Measurements from ENCODE around the gene ORC5. TPM values are rescaled to one million over a fixed set of nuclear protein-coding genes. Genes with fewer than 3 reads are reported as not detected.
"Not testable (repeated sequence)": the region's sequence is repeated elsewhere in the genome, so short reads cannot be mapped to it uniquely, and the experiment has no call there.

ORC5 gene
- total RNA-seq, 4 donors from 2014 or later: 4.3 to 21.6 (median 19.6) TPM

- WGBS, 2 donors: 79 to 81% methylated on average over 2 of the region's 2 CpGs
- intact Hi-C loops (cut with DNase I): no loop called here
- no peaks in the 10 kb centered on the region for H3K4me1 ChIP-seq
- no peak overlapping the region for H3K27ac ChIP-seq
- H3K27me3 ChIP-seq: no peaks in the 10 kb centered on the region
- peaks cover 0 to 96% (median 3%) of the 10 kb centered on the region in 3 donors for H3K36me3 ChIP-seq
- no peaks in the 10 kb centered on the region for H3K9me3 ChIP-seq
- TF ChIP-seq POLR2A (IDR thresholded peaks at IDR 0.05): no peak
- no peak for TF ChIP-seq CTCF (IDR thresholded peaks at IDR 0.05)
- DNase-seq: no peak
- no peak overlapping the region for H3K4me3 ChIP-seq
Measured at GRCh38 chr7:104196161-104196560, 11.7 kb downstream of the ORC5 start.

- no peak for DNase-seq
- TF ChIP-seq POLR2A (IDR thresholded peaks at IDR 0.05) (no peak), CTCF (IDR thresholded peaks at IDR 0.05) (no peak)
- Histone ChIP-seq H3K36me3 (peaks cover 0 to 89% (median 0%) of the 10 kb centered on the region in 3 donors), H3K9me3 (no peaks in the 10 kb centered on the region), H3K27ac (no peak overlapping the region), H3K4me1 (no peaks in the 10 kb centered on the region), H3K4me3 (no peak overlapping the region), H3K27me3 (no peaks in the 10 kb centered on the region)
- 96 to 100% methylated on average over 1 of the region's 1 CpG for WGBS, 2 donors
- intact Hi-C loops (cut with DNase I): no loop called here
Measured at GRCh38 chr7:104192434-104192833, 15.4 kb downstream of the ORC5 start.

GRCh38 chr7:104185346-104185745 lies 22.5 kb downstream of the ORC5 start:
- no peaks in the 10 kb centered on the region for H3K4me1 ChIP-seq
- no peaks in the 10 kb centered on the region for H3K27me3 ChIP-seq
- DNase-seq: no peak
- no peak overlapping the region for H3K27ac ChIP-seq
- no peaks in the 10 kb centered on the region for H3K9me3 ChIP-seq
- 43 to 48% methylated on average over 3 of the region's 3 CpGs for WGBS, 2 donors
- H3K4me3 ChIP-seq: no peak overlapping the region
- TF ChIP-seq CTCF (IDR thresholded peaks at IDR 0.05): no peak
- TF ChIP-seq POLR2A (IDR thresholded peaks at IDR 0.05): no peak
- peaks cover 0 to 90% (median 13%) of the 10 kb centered on the region in 3 donors for H3K36me3 ChIP-seq
- intact Hi-C loops (cut with DNase I): no loop called here

- no peak overlapping the region for H3K4me3 ChIP-seq
- WGBS, 2 donors: 91 to 93% methylated on average over 2 of the region's 2 CpGs
- no peaks in the 10 kb centered on the region for H3K27me3 ChIP-seq
- H3K4me1 ChIP-seq: no peaks in the 10 kb centered on the region
- no peak for TF ChIP-seq CTCF (IDR thresholded peaks at IDR 0.05)
- no peak for TF ChIP-seq POLR2A (IDR thresholded peaks at IDR 0.05)
- no peak overlapping the region for H3K27ac ChIP-seq
- no peak for DNase-seq
- peaks cover 0 to 4% (median 0%) of the 10 kb centered on the region in 3 donors for H3K9me3 ChIP-seq
- intact Hi-C loops (cut with DNase I): no loop called here
- peaks cover 0 to 65% (median 13%) of the 10 kb centered on the region in 3 donors for H3K36me3 ChIP-seq
Measured at GRCh38 chr7:104179178-104179577, 28.6 kb downstream of the ORC5 start.

GRCh38 chr7:104177565-104178083 lies 30.2 kb downstream of the ORC5 start:
- DNase-seq; H3K27ac ChIP-seq; intact Hi-C loops (cut with DNase I); H3K4me3 ChIP-seq; H3K9me3 ChIP-seq; H3K4me1 ChIP-seq; H3K27me3 ChIP-seq: not testable (repeated sequence)
- peaks cover 0 to 50% (median 0%) of the 10 kb centered on the region in 3 donors for H3K36me3 ChIP-seq
- 95 to 96% methylated on average over 6 of the region's 6 CpGs for WGBS, 2 donors

- intact Hi-C loops (cut with DNase I): no loop called here
- Histone ChIP-seq H3K27ac (no peak overlapping the region), H3K27me3 (no peaks in the 10 kb centered on the region), H3K36me3 (peaks cover 0 to 47% (median 0%) of the 10 kb centered on the region in 3 donors), H3K9me3 (peaks cover 0 to 4% (median 0%) of the 10 kb centered on the region in 3 donors), H3K4me3 (no peak overlapping the region), H3K4me1 (no peaks in the 10 kb centered on the region)
- TF ChIP-seq CTCF (IDR thresholded peaks at IDR 0.05) (no peak), POLR2A (IDR thresholded peaks at IDR 0.05) (no peak)
- no peak for DNase-seq
- WGBS, 2 donors: 65 to 79% methylated on average over 4 of the region's 4 CpGs
Measured at GRCh38 chr7:104176332-104176731, 31.5 kb downstream of the ORC5 start.

Data from esophagus squamous epithelium (tissue), 5 donors.